NCI-H446 treated with DMSO at 0.1 percent for 48 hours (cell line): ENCODE results near the gene ZDHHC11.
"Not testable (repeated sequence)": the region's sequence is repeated elsewhere in the genome, so short reads cannot be mapped to it uniquely, and the experiment has no call there.

ENCODE experiments used
- DNase-seq: peaks from one replicate; lab custom pipeline; 2025; lab: John Stamatoyannopoulos, UW

ZDHHC11 gene

DNA sequence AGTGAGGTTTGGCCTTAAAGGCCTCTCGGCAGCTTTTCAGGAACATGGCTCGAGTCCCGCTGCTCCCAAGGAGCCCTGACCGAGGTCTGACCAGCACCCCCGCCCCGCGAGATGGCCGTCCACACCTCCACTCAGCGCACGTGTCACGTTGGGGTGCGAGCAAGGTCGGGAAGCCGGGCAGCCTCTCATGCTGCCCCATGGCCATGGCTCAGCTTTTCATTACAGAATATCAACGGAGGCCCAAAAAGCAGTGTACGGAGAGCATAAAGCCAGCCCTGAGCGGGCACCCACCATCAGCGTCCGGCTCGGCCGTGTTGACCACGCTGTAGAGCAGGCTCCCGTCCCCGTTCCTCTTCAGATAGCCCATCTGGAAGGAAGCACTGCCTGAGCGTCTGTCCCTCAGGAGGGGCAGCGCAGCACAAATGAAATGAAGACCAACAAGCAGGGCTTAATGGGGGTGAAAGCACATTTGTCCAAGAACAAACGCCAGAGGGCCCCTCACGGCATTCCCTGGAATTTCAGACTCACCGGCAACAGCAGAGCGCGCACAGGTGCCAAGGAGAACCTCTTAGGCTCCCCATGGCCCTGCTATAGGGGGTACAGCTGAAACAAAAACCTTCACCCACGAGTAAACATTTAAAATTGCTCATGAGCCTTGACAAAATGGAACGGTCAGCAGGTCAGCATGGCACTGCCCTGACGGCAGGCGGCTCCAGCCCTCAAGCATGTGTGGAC lies 30.2 kb upstream of the ZDHHC11 start:
- no peak for DNase-seq

DNA sequence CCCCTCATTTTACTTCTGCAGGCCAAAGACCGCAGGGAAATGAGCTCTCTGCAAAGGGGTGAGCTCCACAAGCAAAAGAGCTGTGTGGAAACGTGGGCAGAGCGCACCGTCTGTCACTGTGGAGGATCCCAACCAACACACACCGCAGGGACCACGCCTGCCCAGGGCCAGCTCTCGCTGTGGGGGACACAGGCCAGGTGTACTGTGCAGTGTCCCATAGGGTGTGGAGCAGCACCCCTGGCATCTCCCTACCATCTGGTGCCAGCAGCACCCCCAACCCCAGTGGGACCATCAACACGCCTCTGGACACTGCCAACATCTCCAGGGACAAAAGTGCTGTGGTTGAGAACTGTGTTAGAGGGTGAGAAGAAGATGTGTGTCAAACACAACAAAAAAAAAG lies 27.9 kb upstream of the ZDHHC11 start:
- not testable (repeated sequence) for DNase-seq

DNA sequence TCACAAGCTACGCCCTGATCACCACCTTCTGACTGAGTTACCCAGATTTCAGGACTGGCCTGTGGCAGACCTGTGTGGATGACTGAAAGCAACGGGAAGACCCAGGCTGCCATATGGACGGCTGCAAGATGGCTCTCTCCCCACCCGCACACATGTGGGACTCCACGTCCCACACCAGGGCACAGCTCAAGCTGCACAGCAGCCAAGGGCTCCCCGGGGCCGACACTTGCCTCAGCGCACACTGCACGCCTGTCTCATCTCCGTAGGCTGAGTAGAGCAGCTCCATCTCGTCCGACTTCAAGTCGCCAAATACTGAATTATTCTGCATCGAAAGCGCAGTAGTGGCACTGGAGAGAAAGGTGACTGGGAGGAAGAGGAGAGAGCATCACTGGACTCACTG lies 27.3 kb upstream of the ZDHHC11 start:
- DNase-seq: no peak

DNA sequence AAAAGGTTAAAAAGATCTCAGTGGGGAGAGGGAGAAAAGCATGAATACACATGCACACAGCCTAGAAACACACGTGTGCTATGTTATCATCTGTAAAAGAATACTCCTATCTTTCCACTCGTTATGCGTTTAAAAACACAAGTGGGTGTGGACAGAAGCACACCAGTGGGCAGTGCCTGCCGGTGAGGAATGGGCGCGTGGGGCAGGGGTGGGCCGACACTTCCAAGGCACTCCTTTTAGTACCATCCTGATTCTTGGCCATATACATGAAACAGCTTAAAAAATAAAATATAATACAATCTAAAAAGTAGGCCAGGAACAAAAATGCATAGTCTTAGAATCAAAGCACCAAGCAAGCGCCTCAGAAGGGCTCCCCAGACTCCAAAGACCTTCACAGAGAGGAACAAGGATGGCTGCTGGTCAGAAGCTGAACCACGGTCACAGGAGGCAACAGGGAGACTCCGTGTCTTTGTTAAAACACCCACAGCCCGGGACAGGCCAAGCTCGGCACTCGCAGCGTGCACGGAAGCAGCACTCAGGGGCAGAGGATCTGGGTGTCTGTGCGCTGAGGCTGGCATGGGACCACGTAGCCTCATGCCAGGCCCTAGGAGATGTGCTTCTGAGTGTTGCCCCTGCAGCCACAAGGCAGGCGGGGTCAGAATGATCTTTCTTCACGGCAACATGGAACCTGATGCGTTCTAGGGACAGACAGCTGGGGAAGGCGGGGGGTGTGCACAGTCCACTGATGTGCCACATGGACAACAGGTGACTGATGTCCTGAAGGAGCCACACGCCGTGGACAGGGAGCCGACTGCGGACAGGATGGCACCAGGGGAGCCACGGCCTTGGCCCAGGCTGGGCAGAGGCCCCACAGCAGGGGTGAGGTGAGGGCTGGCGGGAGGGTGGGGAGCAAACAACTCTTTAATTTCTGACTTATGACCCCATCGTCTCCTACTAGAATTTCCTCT lies 25.9 kb upstream of the ZDHHC11 start:
- no peak for DNase-seq

DNA sequence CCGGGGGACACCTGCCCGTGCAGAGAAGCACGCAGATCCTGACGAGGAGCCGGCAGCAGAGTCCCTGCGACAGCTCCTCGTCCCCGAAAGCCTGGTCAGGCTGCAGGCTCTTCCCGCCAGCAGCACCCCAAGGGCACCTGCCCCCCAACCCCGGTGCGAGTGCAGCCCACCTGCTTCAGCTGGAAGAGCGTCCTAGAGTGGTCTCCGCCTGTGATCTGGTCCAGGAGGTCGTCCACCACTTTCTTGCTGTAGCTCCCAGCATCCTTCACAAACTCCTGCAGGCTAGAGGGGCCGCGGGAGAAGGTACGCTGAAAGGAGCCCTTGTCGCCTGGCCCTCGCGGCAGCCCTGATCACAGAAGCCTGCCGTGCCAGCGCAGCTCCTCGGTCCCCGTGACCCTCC lies 25.1 kb upstream of the ZDHHC11 start:
- no peak for DNase-seq

DNA sequence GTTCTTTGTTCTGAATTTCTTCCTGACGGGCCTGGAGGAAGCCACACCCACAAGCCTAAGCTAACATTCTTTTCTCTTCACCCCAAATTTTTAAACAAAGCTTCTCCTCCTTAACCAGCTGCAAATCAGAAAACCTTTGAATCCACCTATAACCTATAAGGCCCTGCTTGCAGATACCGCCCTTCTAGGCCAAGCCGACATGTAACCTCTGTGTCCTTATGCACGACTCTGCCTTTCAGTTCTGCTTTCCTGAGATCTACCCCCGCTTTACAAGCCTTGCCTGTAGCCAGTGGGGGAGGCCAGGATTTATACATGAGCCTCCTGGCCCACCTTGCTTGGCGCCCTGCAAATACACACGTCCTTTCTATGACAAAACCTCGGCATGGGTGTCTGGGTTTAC lies 22.5 kb upstream of the ZDHHC11 start:
- no peak for DNase-seq

DNA sequence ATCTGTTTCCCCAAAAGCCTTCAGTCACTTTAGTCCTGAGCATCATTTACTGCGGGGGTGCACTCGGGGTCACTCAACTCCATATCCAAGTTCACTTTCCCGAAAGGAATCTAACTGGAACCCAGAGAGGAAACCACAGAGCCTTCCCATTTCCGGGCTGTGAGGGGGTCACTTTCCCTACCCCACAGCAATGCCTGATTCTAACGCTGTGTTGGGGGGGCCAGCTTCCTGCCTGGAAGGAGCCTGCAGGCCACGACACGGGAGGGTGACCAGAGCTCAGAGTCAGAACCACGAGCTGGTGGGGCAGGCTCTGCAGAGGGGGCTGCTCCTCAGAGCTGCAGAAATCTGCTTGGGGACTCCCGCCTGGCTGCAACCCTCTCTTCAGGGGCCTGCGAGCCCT lies 21.5 kb upstream of the ZDHHC11 start:
- no peak for DNase-seq

DNA sequence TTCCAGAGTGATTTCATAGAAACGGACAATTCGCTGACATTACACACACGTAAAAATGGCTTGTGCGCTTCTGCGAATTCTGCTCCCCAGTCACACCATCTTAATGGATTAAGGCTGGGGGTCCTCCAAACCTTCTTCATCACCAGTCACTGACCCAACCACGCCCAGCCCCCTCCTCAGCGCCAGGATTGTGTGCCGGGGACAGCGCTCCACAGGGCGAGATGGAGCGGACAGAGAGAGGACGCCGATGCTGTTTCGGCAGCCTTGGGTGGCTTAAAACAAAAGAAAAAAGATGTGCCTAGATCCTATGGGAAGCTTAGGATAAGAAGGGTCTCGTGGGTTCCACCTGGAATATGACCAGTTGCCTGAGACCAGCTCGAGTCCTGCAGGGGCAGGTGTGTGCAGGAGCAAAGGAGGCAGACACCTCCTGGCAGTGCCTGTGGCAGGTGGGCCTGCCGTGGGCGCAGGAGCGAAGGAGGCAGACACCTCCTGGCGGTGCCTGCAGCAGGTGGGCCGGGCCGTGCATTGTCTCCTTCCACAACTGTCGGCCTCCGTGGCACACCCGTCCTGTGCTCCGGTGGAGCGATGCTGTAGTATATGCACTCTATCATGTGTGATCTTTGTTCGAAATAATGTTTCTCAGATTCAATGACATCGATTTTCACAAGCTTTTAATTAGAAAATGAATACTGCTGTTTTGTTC lies 21.0 kb upstream of the ZDHHC11 start:
- no peak for DNase-seq

DNA sequence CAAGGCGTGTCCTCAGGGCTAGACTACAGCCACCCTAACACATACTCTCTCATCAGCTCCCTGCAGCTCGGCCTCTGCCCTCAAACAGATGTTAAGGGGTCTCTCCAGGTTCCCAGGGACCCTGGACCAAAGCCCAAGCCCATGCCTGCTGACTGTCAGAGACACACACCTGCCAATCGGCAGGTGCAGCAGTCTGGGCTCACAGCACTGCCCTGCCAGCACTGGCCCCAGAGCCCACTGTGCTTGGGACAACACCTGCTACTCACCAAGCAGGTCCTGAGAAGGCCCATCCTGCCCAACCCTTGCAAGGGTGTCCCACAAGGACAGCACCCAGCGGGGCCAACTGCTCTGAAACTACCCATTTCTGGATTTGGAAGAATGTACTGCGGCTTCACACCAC lies 20.2 kb upstream of the ZDHHC11 start:
- DNase-seq: no peak

DNA sequence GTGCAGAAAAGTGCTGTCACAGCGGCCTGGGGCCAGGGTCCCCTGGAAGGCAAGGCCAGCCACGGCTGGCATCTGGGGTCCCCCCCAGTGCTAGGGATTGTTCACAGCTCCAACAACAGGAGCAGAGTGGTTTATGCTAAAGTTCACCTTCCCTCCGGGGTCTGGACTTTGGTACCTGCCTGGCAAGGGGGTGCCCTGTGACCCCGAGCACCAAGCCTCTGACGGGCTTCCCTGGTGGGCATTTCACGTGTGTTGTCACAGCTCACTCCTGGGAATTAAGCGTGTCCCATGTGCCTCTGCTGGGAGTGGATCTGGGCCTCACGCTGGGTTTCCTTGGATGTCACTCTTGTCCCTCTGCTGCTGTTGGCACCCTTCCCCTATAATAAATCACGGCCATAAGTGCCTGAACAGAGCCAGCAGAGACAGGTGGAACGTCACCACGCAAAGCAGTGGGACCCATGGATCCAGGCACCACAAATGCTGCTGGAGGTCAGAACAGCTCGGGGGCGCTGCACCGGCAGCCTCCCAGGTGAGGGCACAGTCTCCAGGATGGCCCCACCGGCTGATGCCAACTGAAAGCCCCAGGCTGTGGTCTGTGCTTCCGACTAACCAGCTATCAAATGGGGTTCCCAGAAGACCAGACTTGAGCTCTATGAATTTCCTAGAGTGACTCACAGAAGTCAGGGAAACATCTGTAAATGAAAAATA lies 17.8 kb upstream of the ZDHHC11 start:
- no peak for DNase-seq

DNA sequence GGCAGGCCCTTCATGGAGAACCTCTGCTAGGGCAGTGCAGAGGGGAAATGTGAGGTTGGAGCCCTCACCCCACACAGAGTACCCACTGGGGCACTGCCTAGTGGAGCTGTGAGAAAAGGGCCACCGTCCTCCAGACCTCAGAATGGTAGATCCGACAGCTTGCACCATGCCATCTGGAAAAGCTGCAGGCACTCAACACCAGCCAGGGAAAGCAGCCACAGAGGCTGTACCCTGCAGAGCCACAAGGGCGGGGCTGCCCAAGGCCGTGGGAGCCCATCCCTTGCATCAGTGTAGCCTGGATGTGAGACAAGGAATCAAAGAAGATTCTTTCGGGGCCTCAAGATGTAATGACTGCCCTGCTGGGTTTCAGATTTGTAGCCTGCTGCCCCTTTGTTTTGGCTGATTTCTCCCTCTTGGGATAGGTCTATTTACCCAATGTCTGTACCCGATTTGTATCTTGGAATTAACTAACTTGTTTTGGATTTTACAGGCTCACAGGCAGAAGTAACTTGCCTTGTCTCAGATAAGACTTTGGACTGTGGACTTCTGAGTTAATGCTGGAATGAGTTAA lies 16.6 kb upstream of the ZDHHC11 start:
- no peak for DNase-seq

DNA sequence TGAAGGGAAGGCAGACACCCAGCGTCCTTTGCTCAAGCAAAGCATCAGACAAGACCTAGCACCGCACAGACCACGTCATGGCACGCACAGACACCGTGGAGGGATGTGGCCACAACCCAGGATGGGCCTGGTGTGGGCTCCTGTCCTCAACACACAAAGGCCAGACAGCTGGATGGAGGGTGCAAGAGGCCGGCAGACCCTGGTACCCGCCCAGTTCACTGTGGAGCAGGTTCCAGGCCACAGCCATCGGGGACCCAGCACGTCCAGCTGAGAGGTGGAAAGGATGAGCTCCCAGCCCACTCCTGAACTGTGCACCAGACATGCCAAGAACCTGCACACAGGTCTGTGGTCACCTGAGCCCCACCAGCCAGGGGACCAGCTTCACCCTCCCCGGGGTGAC lies 15.0 kb upstream of the ZDHHC11 start:
- DNase-seq: no peak

DNA sequence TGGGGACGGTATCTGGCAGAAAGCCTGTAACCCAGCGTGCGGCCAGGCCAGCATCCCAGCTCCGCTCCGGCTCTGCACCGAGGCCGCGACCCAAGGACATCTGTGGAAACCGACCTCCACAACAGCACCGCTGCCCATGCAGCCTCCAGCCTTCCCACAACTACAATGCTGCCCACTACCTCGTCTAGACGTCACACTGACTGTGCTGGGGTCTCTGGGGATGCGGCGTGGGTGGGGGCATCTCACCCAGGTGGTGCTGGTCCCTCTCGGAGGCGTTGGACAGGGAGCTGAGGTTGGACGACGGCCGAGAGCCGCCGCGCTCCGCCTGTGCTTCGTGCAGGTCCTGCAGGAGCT lies 14.4 kb upstream of the ZDHHC11 start:
- no peak for DNase-seq

DNA sequence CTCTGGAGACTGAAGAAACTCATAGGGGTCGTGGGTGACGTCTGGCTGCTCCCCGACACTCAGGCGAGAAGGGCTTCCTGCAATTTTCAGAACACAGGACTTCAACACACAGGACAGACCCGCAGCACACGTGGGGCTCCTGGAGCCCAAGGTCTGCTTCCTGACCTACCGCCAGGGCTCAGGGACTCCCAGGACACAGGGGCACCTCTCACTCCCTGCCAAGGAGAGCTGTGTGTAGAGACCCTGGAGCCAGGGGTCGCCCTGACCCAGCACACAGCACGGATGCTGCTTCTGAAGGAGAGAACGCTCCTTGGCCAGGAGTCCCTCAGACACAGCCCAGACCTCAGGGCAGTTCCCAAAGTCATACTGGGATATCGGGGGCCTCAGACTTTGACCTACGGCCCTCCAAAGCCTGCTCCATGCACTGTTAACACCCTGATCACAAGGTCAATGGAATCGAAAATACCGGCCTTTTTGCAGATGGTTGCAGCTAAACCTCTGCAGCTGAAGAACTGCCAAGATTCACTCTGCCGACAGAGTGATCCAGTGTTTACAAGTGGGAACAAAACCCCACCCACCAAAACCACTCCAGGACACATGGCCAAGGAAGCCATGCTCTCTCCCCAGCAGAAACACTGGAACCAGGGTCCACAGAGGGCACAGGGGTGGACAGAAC lies 13.8 kb upstream of the ZDHHC11 start:
- DNase-seq: no peak

DNA sequence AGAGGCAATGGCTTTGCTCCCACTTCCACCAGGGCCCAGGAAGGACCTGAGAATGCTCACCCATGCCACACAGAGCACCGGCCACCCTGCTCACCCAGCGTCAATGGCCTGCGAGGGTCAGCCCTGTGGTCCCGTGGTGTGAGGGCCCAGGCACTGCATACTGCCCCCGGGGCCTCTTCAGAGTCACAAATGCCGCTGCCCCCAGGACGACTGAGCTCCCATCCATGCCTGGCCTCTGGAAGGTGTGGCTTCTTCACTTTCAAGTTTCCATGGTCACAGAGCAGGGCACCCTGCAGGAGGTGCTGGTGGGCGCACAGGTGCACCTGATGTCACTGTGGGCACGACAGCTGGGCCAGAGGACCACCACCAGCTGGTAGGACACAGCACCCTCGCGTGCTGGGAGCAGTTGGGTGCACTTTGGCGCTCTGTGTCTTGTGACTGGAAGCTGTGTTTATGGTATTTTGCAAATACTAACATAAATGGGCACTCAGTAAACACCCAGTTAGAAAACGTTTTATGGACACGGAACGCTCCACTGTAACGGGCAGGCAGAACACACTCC lies 12.5 kb upstream of the ZDHHC11 start:
- DNase-seq: no peak

DNA sequence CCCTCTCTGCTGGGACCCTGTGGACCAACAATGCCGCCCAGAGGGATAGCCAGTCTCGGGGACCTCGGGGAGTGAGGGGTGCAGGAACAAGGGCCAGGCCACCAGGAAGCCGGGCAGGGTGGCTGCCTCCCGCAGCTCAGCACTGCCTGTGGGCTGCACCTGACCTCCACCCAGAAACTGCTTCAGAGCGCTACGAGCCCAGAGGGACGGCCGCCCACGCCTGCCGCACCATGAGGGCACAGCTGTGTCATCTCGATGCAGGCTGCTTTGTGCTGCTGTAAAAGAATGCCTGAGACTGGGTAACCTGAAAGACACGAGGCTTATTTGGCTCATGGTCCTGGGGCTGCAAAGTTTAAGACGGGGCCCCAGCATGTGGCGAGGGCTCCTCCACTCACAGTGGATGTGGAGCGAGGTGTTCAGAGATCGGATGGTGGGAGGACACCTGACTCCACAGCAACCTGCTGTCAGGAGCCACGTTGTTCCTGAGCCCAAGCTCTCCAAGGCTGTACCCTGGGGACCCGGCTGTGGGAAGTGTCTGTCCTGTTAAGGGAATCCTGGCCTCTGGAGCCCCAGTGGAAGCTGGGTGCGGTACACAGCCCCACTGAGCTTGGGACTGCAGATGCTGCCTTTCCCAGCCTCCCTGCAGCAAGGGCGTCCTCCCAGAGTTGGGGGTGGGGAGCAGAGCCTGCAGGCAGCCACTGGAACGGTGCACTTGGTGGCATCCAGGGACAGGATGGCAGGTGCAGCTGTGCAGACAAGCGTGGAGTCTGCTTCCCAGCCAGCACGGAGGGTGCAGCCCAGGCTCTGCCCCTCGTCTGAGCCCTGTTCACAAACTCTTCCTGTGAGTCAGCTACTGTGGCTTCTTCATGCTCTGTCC lies 11.8 kb upstream of the ZDHHC11 start:
- DNase-seq: no peak

DNA sequence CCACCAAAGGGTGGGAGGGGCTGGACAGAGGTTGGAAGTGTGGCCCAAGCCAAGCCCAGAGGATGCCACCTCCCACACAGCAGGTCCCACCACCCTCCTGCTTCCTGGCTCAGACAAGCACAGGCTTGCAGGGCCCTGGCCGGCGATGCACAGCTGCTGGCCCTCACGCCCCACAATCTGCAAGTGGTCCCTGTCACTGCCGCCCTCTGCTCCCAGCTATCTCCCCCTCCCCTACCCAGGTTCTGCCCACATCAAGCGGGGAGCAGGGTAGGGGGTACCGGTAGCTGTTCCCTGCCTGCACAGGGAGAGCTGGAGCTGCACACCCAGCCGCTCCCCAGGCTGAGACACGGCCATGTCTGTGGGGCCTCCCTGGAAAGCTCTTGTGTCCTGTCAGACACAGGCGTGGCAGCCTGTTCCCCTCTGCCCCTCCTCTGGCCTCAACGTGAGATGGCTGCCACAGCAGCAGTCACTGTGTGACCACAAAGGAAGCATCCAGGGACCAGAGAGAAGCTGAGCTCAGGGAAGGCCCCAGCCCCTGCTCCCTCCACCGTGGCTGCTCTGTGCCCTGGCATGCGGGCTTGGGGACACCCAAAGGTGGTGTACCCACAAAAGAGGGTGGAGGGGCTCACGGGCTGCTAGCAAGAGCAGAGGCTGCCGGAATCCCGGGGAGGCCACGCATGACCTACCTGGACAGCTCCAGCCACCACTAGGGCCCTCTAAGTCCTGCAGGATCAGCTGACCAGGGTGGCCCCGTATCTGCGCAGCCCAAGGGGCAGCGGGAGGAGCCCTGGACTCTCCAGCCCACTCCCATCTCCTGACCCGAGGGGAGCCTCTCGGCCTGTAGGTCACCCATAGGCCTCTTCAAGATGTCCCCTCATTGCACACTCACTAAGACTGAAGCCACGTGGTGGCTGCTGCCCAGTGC lies 10.9 kb upstream of the ZDHHC11 start:
- no peak for DNase-seq

DNA sequence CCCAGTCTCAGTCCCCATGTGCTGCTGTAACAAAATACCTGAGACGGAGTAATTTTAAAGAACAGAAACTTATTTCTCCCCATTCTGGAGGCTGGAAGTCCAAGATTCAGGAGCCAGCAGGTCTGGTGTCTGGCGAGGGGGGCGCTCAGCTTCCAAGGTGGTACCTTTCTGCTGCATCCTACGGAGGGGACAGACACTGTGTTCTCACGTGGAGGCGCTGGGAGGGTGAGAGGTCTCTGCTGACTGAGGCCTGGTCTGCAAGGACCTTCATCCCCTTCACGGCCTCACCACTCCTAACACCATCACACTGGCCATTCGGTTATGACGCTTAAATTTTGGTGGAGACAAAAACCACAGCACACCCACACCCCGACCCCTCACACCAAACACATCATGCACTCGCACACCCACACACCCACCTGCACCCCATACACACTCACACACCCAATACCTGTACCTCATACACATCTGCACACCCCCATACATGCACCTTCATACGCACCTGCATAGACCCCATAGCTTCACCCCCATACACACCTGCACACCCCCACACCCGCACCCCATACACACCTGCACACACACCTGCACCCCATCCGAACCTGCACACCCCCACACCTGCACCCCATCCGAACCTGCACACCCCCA lies 9.8 kb upstream of the ZDHHC11 start:
- DNase-seq: no peak
